ENCODE measurements around the gene MIPEP.

MIPEP gene

DNA sequence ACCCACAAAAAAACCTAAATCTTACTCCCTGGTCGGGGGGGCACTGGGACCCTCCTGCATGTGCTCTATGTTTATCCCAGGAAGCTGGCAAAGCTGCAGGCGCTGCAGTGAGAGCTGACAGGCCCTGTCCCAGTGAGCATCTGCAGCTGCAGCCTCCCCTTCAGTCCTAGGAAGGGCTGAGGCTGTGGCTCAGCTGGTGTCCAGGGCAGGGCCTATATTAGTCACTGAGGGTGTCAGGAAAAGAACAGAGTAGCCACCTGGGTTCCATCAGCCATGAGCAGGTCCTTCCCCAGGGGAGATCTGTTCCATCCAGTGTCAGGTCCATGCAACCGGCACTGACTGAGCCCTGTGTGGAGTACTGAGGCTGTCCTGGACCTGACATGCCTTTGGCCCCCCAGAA is 198.5 kb downstream of the MIPEP start:
- no peak overlapping the region for H3K4ac ChIP-seq (ENCODE audit: low read depth, low read length)

DNA sequence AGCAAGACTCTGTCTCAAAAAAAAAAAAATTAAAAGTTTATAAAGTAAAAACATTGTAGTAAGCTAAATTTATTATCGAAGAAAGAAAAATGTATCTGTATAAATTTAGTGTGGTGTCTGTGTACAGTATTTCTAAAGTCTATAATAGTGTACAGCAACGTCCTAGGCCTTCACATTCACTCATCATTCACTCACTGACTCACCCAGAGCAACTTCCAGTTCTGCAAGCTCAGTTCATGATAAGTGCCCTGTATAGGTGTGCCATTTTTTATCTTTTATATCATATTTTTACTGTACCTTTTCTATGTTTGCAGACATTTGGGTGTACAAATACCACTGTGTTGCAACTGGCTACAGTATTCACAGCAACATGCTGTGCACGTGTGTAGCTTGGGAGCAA is 200.9 kb downstream of the MIPEP start:
- Histone ChIP-seq H2BK5ac (ENCODE audit: low read depth, low read length, poor library complexity) (no peak overlapping the region), H3K79me1 (ENCODE audit: low read length) (no peaks in the 10 kb centered on the region), H3K4me1 (ENCODE audit: control insufficient read depth in 1 of 2, insufficient read depth in 2 of 2, low read length in 2 of 2) (no peaks in the 10 kb centered on the region)

More for the DNA sequence above, 198.5 kb downstream of the MIPEP start:
- Histone ChIP-seq H3K9me3 (ENCODE audit: insufficient read depth, low read depth, low read length) (no peaks in the 10 kb centered on the region), H3K4me3 (ENCODE audit: low read depth, low read length) (no peak overlapping the region), H3K27me3 (ENCODE audit: insufficient read depth, low read length) (no peaks in the 10 kb centered on the region), H3K79me2 (ENCODE audit: control insufficient read depth, insufficient read depth, low read length, poor library complexity) (no peaks in the 10 kb centered on the region), H3K79me1 (ENCODE audit: low read length) (no peaks in the 10 kb centered on the region), H2BK120ac (ENCODE audit: insufficient read depth, low read length, poor library complexity) (no peak overlapping the region), H3K4me2 (ENCODE audit: low read length) (no peak overlapping the region), H4K91ac (ENCODE audit: low read depth, low read length) (no peak overlapping the region), H3K18ac (ENCODE audit: low read length) (no peak overlapping the region), H4K12ac (ENCODE audit: low read depth, low read length) (no peak overlapping the region), H3K4me1 (ENCODE audit: control insufficient read depth in 1 of 2, insufficient read depth in 2 of 2, low read length in 2 of 2) (peaks cover under 1 to 2% of the 10 kb centered on the region in 2 experiments), H2AK5ac (ENCODE audit: low read length) (no peak overlapping the region), H3K9ac (ENCODE audit: low read length) (no peak overlapping the region), H4K8ac (ENCODE audit: low read depth, low read length) (no peak overlapping the region), H2BK5ac (ENCODE audit: low read depth, low read length, poor library complexity) (no peak overlapping the region), H2AFZ (ENCODE audit: insufficient read depth, low read length, poor library complexity) (no peak overlapping the region), H3K36me3 (ENCODE audit: control insufficient read depth in 1 of 2, insufficient read depth in 2 of 2, low read length in 2 of 2) (no peaks in the 10 kb centered on the region), H2BK12ac (ENCODE audit: low read length) (no peak overlapping the region), H3K27ac (ENCODE audit: low read depth, low read length) (no peak overlapping the region), H3K14ac (ENCODE audit: low read length) (no peak overlapping the region), H3K23ac (ENCODE audit: low read length) (no peak overlapping the region)
- no CpG with 5 or more reads among the region's 3 CpGs for WGBS (ENCODE audit: extremely low coverage, insufficient coverage, insufficient read length)
- no peak for DNase-seq

DNA sequence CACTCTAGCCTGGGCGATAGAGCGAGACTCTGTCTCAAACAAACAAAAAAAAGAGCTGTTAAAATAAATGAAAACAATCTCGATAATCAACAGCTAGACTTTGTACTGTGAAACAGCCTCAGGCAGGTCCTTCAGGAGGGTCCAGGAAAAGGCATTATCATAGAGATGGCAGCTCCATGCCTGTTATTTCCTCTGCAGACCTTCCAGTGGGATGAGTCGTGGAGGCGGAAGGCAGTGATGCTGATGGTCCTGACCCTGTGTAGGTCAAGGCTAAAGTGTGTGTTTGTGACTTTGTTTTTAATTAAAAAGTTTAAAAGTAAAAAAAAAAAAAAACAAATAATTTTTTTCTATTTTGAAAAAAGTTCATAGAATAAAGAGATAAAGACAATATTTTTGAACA is 201.6 kb downstream of the MIPEP start:
- Histone ChIP-seq H4K91ac (ENCODE audit: low read depth, low read length) (no peak overlapping the region), H3K9me3 (ENCODE audit: insufficient read depth, low read depth, low read length) (no peaks in the 10 kb centered on the region), H2BK12ac (ENCODE audit: low read length) (no peak overlapping the region), H2BK120ac (ENCODE audit: insufficient read depth, low read length, poor library complexity) (no peak overlapping the region), H3K14ac (ENCODE audit: low read length) (no peak overlapping the region), H2AFZ (ENCODE audit: insufficient read depth, low read length, poor library complexity) (no peak overlapping the region), H3K9ac (ENCODE audit: low read length) (no peak overlapping the region), H3K36me3 (ENCODE audit: control insufficient read depth in 1 of 2, insufficient read depth in 2 of 2, low read length in 2 of 2) (no peaks in the 10 kb centered on the region), H3K27ac (ENCODE audit: low read depth, low read length) (no peak overlapping the region), H3K4me2 (ENCODE audit: low read length) (no peak overlapping the region), H3K23ac (ENCODE audit: low read length) (no peak overlapping the region), H4K12ac (ENCODE audit: low read depth, low read length) (no peak overlapping the region), H3K79me1 (ENCODE audit: low read length) (no peaks in the 10 kb centered on the region), H3K4ac (ENCODE audit: low read depth, low read length) (no peak overlapping the region), H2BK5ac (ENCODE audit: low read depth, low read length, poor library complexity) (no peak overlapping the region), H3K27me3 (ENCODE audit: insufficient read depth, low read length) (no peaks in the 10 kb centered on the region), H3K4me1 (ENCODE audit: control insufficient read depth in 1 of 2, insufficient read depth in 2 of 2, low read length in 2 of 2) (no peaks in the 10 kb centered on the region), H3K79me2 (ENCODE audit: control insufficient read depth, insufficient read depth, low read length, poor library complexity) (no peaks in the 10 kb centered on the region), H3K18ac (ENCODE audit: low read length) (no peak overlapping the region), H2AK5ac (ENCODE audit: low read length) (no peak overlapping the region), H3K4me3 (ENCODE audit: low read depth, low read length) (no peak overlapping the region), H4K8ac (ENCODE audit: low read depth, low read length) (no peak overlapping the region)
- DNase-seq = no peak
- no CpG with 5 or more reads among the region's 5 CpGs for WGBS (ENCODE audit: extremely low coverage, insufficient coverage, insufficient read length)

More for the DNA sequence above, 200.9 kb downstream of the MIPEP start:
- no peak overlapping the region for H2BK120ac ChIP-seq (ENCODE audit: insufficient read depth, low read length, poor library complexity)
- H4K8ac ChIP-seq (ENCODE audit: low read depth, low read length) = no peak overlapping the region
- no CpG with 5 or more reads among the region's 3 CpGs for WGBS (ENCODE audit: extremely low coverage, insufficient coverage, insufficient read length)
- no peaks in the 10 kb centered on the region for H3K79me2 ChIP-seq (ENCODE audit: control insufficient read depth, insufficient read depth, low read length, poor library complexity)
- H3K4me2 ChIP-seq (ENCODE audit: low read length) = no peak overlapping the region
- no peak for DNase-seq
- H3K14ac ChIP-seq (ENCODE audit: low read length) = no peak overlapping the region
- no peaks in the 10 kb centered on the region for H3K27me3 ChIP-seq (ENCODE audit: insufficient read depth, low read length)
- no peak overlapping the region for H2AFZ ChIP-seq (ENCODE audit: insufficient read depth, low read length, poor library complexity)
- no peak overlapping the region for H3K23ac ChIP-seq (ENCODE audit: low read length)
- H3K27ac ChIP-seq (ENCODE audit: low read depth, low read length) = no peak overlapping the region
- no peaks in the 10 kb centered on the region for H3K36me3 ChIP-seq (ENCODE audit: control insufficient read depth in 1 of 2, insufficient read depth in 2 of 2, low read length in 2 of 2)
- H3K18ac ChIP-seq (ENCODE audit: low read length) = no peak overlapping the region
- no peak overlapping the region for H2BK12ac ChIP-seq (ENCODE audit: low read length)
- no peak overlapping the region for H4K91ac ChIP-seq (ENCODE audit: low read depth, low read length)
- no peak overlapping the region for H3K4ac ChIP-seq (ENCODE audit: low read depth, low read length)
- no peak overlapping the region for H3K9ac ChIP-seq (ENCODE audit: low read length)
- H3K4me3 ChIP-seq (ENCODE audit: low read depth, low read length) = no peak overlapping the region
- H2AK5ac ChIP-seq (ENCODE audit: low read length) = no peak overlapping the region
- H3K9me3 ChIP-seq (ENCODE audit: insufficient read depth, low read depth, low read length) = no peaks in the 10 kb centered on the region
- no peak overlapping the region for H4K12ac ChIP-seq (ENCODE audit: low read depth, low read length)

DNA sequence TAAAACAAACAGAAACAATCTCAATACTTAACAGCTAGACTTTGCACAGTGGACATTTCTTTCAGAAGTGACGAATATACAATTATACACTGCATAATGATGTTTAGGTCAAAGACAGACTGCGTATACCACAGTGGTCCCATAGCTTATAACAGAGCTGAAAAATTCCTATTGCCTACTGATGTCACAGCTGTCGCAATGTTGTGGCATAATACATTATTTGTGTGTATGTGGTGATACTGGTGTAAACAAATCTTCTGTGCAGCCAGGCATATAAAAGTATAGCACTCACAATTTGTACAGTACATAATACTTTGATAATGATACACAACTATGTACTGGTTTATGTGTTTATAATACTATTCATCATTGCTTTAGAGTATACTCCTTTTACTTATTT is 202.3 kb downstream of the MIPEP start:
- H3K4ac ChIP-seq (ENCODE audit: low read depth, low read length) = no peak overlapping the region
- H4K8ac ChIP-seq (ENCODE audit: low read depth, low read length) = no peak overlapping the region
- no peak overlapping the region for H4K91ac ChIP-seq (ENCODE audit: low read depth, low read length)
- H3K27ac ChIP-seq (ENCODE audit: low read depth, low read length) = no peak overlapping the region
- H2AFZ ChIP-seq (ENCODE audit: insufficient read depth, low read length, poor library complexity) = no peak overlapping the region
- WGBS (ENCODE audit: extremely low coverage, insufficient coverage, insufficient read length) = no CpG with 5 or more reads among the region's 3 CpGs
- no peak for DNase-seq
- H2AK5ac ChIP-seq (ENCODE audit: low read length) = no peak overlapping the region
- no peaks in the 10 kb centered on the region for H3K79me2 ChIP-seq (ENCODE audit: control insufficient read depth, insufficient read depth, low read length, poor library complexity)
- no peak overlapping the region for H3K18ac ChIP-seq (ENCODE audit: low read length)
- no peaks in the 10 kb centered on the region for H3K27me3 ChIP-seq (ENCODE audit: insufficient read depth, low read length)
- H4K12ac ChIP-seq (ENCODE audit: low read depth, low read length) = no peak overlapping the region
- H3K23ac ChIP-seq (ENCODE audit: low read length) = no peak overlapping the region
- H3K4me3 ChIP-seq (ENCODE audit: low read depth, low read length) = no peak overlapping the region
- no peaks in the 10 kb centered on the region for H3K36me3 ChIP-seq (ENCODE audit: control insufficient read depth in 1 of 2, insufficient read depth in 2 of 2, low read length in 2 of 2)
- no peaks in the 10 kb centered on the region for H3K79me1 ChIP-seq (ENCODE audit: low read length)
- no peak overlapping the region for H3K9ac ChIP-seq (ENCODE audit: low read length)
- no peak overlapping the region for H3K4me2 ChIP-seq (ENCODE audit: low read length)
- no peak overlapping the region for H3K14ac ChIP-seq (ENCODE audit: low read length)
- H2BK5ac ChIP-seq (ENCODE audit: low read depth, low read length, poor library complexity) = no peak overlapping the region
- H2BK120ac ChIP-seq (ENCODE audit: insufficient read depth, low read length, poor library complexity) = no peak overlapping the region
- H3K4me1 ChIP-seq (ENCODE audit: control insufficient read depth in 1 of 2, insufficient read depth in 2 of 2, low read length in 2 of 2) = no peaks in the 10 kb centered on the region
- no peaks in the 10 kb centered on the region for H3K9me3 ChIP-seq (ENCODE audit: insufficient read depth, low read depth, low read length)
- H2BK12ac ChIP-seq (ENCODE audit: low read length) = no peak overlapping the region

All from trophoblast cell (in vitro differentiated cells and primary cell).